Measurements from ENCODE around the gene ACSBG1.
"Not testable (repeated sequence)": the region's sequence is repeated elsewhere in the genome, so short reads cannot be mapped to it uniquely, and the experiment has no call there.

ACSBG1 gene

GRCh38 chr15:78159395-78159794 lies 75.0 kb downstream of the ACSBG1 start:
- TF ChIP-seq CTCF (IDR thresholded peaks at IDR 0.05; ENCODE audit: control extremely low read depth, extremely low read depth, low read depth, missing control alignments) = no peak
- no peak for DNase-seq (ENCODE audit: extremely low spot score)
- POLR2A ChIA-PET = no interaction called here
- CTCF ChIA-PET = interaction anchor here (1.3 to 1.9 kb wide), 3 partner anchors 19 to 81 kb away, joined by 3 to 7 read pairs (median 3); no protein-coding TSS in a partner anchor

GRCh38 chr15:78157203-78157602 lies 77.2 kb downstream of the ACSBG1 start:
- DNase-seq (ENCODE audit: extremely low spot score) = no peak
- POLR2A ChIA-PET = no interaction called here
- CTCF ChIA-PET = interaction anchor here (1.1 to 2.1 kb wide), 4 partner anchors 9 to 84 kb away, joined by 3 to 7 read pairs (median 4); no protein-coding TSS in a partner anchor
- TF ChIP-seq CTCF (IDR thresholded peaks at IDR 0.05; ENCODE audit: control extremely low read depth, extremely low read depth, low read depth, missing control alignments) = no peak

GRCh38 chr15:78156653-78157052 lies 77.7 kb downstream of the ACSBG1 start:
- TF ChIP-seq CTCF (IDR thresholded peaks at IDR 0.05; ENCODE audit: control extremely low read depth, extremely low read depth, low read depth, missing control alignments) = no peak
- POLR2A ChIA-PET = no interaction called here
- CTCF ChIA-PET = interaction anchor here (1.0 to 2.1 kb wide), 6 partner anchors 9 to 84 kb away, joined by 3 to 7 read pairs (median 3); partner anchors contain the start of gene CIB2
- no peak for DNase-seq (ENCODE audit: extremely low spot score)

- ChIA-PET CTCF (interaction anchor here (0.8 to 2.1 kb wide), 8 partner anchors 11 to 196 kb away, joined by 3 to 7 read pairs (median 3); partner anchors contain the start of gene CIB2), POLR2A (no interaction called here)
- no peak for TF ChIP-seq CTCF (IDR thresholded peaks at IDR 0.05; ENCODE audit: control extremely low read depth, extremely low read depth, low read depth, missing control alignments)
- no peak for DNase-seq (ENCODE audit: extremely low spot score)
Measured at GRCh38 chr15:78155355-78155939, 78.9 kb downstream of the ACSBG1 start.

- no peak for TF ChIP-seq CTCF (IDR thresholded peaks at IDR 0.05; ENCODE audit: control extremely low read depth, extremely low read depth, low read depth, missing control alignments)
- ChIA-PET CTCF (interaction anchor here (0.8 to 2.1 kb wide), 6 partner anchors 23 to 196 kb away, joined by 3 to 7 read pairs (median 4); partner anchors contain the start of gene CIB2), POLR2A (no interaction called here)
- DNase-seq (ENCODE audit: extremely low spot score) = no peak
Measured at GRCh38 chr15:78154955-78155354, 79.4 kb downstream of the ACSBG1 start.

- DNase-seq (ENCODE audit: extremely low spot score); POLR2A ChIA-PET: not testable (repeated sequence)
- CTCF ChIA-PET = interaction anchor here (1.1 to 4.6 kb wide), 6 partner anchors 14 to 44 kb away, joined by 3 to 24 read pairs (median 5); partner anchors contain the start of gene CIB2
Measured at GRCh38 chr15:78151075-78151474, 83.3 kb downstream of the ACSBG1 start.

All from GM10248 (cell line).